Neural crest cell (in vitro differentiated cells): Measurements from ENCODE around the gene MUC2. TPM values are rescaled to one million over a fixed set of nuclear protein-coding genes. Genes with fewer than 3 reads are reported as not detected.

Experiments used
- DNase-seq: peaks from one replicate; pipeline ENCODE4 v3.0.0; 2021; ENCODE audit warnings: low read depth, mixed read lengths, low spot score
- H3K27ac Mint-ChIP-seq: one replicate; pipeline ENCODE4 v1.8.0; 2021; ENCODE audit warnings: mild to moderate bottlenecking, mixed read lengths; ENCODE audit not compliant: unreplicated experiment
- H3K27me3 Mint-ChIP-seq: 2 replicates; pipeline ENCODE4 v1.8.0; 2021; ENCODE audit warnings: low read depth, mild to moderate bottlenecking, mixed read lengths
- H3K36me3 Mint-ChIP-seq: 2 replicates; pipeline ENCODE4 v1.8.0; 2021; ENCODE audit warnings: low read depth, mild to moderate bottlenecking, mixed read lengths
- H3K4me1 Mint-ChIP-seq: 2 replicates; pipeline ENCODE4 v1.8.0; 2021; ENCODE audit warnings: mixed read lengths
- H3K4me3 Mint-ChIP-seq: one replicate; pipeline ENCODE4 v1.8.0; 2021; ENCODE audit warnings: mild to moderate bottlenecking, mixed read lengths
- H3K9me3 Mint-ChIP-seq: 2 replicates; pipeline ENCODE4 v1.8.0; 2021; ENCODE audit warnings: mixed read lengths
- total RNA-seq: library from RNA; stranded (reverse); gene quantifications from 2 replicates; pipeline ENCODE4 v1.2.1, GENCODE V29; 2021
- TF ChIP-seq, protein P1 (sequence below): fragments of 200-600 bp; sonication (generic); conservative IDR thresholded peaks from 2 replicates; pipeline ENCODE4 v1.5.0; 2021; ENCODE audit warnings: antibody characterized with exemption, mild to moderate bottlenecking

MUC2 gene
- total RNA-seq, 1 donor from 2014 or later, result not detected

DNA sequence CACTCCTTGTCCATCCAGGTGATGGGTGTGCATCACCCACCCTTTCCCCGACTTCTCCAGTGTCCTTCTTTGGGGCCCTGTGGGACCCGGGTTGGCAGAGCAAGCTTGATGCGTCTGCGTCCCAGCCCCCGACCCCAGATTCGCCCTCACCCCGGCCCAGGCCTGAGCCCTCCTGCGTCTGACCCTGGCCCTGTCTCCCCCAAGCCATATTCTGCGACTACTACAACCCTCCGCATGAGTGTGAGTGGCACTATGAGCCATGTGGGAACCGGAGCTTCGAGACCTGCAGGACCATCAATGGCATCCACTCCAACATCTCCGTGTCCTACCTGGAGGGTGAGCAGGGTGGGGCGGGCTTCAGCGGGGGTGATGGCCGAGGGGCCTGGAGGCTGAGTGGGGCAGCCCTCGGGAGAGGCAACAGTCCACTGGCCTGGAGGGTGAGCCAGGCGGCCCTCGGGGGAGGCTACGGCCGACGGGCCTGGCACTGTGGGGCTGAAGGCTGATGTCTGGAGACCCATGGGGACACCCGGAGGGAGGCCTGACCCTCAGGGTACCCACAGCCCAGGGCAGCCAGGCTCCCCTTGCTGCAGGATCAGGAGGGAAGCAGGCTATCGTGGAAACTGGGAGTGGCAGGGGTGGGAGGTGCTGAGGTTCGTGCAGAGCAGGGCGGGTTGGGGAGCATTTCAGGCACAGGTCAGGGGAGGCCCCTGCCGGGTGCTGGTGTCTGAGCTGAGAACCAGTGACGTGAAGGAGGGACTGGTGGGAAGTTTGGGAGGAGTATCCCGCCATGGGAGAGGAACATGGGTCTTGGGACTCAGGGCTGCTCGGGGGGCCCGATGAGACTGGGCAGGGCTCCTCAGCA, 15.3 kb downstream of the MUC2 start:
- H3K4me3 Mint-ChIP-seq, result no peak overlapping the region
- peaks cover 8% of the 10 kb centered on the region for H3K9me3 Mint-ChIP-seq
- H3K4me1 Mint-ChIP-seq, result no peaks in the 10 kb centered on the region
- no peak for DNase-seq
- no peaks in the 10 kb centered on the region for H3K36me3 Mint-ChIP-seq
- H3K27me3 Mint-ChIP-seq, result no peaks in the 10 kb centered on the region
- no peak overlapping the region for H3K27ac Mint-ChIP-seq
- TF ChIP-seq, protein P1, sequence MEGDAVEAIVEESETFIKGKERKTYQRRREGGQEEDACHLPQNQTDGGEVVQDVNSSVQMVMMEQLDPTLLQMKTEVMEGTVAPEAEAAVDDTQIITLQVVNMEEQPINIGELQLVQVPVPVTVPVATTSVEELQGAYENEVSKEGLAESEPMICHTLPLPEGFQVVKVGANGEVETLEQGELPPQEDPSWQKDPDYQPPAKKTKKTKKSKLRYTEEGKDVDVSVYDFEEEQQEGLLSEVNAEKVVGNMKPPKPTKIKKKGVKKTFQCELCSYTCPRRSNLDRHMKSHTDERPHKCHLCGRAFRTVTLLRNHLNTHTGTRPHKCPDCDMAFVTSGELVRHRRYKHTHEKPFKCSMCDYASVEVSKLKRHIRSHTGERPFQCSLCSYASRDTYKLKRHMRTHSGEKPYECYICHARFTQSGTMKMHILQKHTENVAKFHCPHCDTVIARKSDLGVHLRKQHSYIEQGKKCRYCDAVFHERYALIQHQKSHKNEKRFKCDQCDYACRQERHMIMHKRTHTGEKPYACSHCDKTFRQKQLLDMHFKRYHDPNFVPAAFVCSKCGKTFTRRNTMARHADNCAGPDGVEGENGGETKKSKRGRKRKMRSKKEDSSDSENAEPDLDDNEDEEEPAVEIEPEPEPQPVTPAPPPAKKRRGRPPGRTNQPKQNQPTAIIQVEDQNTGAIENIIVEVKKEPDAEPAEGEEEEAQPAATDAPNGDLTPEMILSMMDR, result no peak

DNA sequence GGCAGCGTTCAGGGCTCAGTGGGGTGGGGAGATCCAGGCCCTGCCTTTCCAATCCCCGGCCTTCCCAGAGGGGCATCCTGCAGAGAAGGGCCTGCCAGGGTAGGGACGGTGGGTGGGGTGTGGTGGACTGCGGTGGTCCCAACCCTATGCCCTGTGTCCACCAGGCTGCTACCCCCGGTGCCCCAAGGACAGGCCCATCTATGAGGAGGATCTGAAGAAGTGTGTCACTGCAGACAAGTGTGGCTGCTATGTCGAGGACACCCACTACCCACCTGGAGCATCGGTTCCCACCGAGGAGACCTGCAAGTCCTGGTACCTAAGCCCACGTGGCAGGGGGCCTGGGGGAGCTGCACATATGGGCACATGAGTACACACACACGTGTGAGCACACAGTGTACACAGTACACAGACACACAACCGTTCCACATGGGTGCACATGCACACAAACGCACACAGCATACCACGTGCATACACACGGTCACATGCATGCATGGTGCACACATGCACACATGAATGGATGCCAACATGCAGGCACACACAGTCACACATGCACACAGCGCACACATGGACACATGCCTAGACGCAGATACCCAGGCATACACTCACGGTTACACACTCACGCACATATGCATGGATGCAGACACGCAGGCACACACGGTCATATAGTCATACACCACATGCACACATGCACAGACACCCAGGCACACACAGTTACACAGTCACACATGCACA, 16.1 kb downstream of the MUC2 start:
- Mint-ChIP-seq H3K27ac (no peak overlapping the region), H3K4me3 (no peak overlapping the region), H3K27me3 (no peaks in the 10 kb centered on the region), H3K36me3 (no peaks in the 10 kb centered on the region), H3K9me3 (peaks cover 10% of the 10 kb centered on the region), H3K4me1 (no peaks in the 10 kb centered on the region)
- no peak for DNase-seq
- TF ChIP-seq, protein P1, result no peak

GRCh38 chr11:1091332-1092083, 16.8 kb downstream of the MUC2 start:
- DNase-seq, result no peak
- no peak overlapping the region for H3K4me3 Mint-ChIP-seq

GRCh38 chr11:1092145-1092670, 17.5 kb downstream of the MUC2 start:
- Mint-ChIP-seq H3K27ac (no peak overlapping the region), H3K36me3 (no peaks in the 10 kb centered on the region), H3K27me3 (no peaks in the 10 kb centered on the region), H3K4me1 (no peaks in the 10 kb centered on the region), H3K9me3 (peaks cover 10% of the 10 kb centered on the region), H3K4me3 (no peak overlapping the region)
- DNase-seq, result no peak
- TF ChIP-seq, protein P1, result no peak

More at GRCh38 chr11:1091332-1092083, 16.8 kb downstream of the MUC2 start:
- no peaks in the 10 kb centered on the region for H3K4me1 Mint-ChIP-seq
- TF ChIP-seq, protein P1, result no peak
- no peaks in the 10 kb centered on the region for H3K36me3 Mint-ChIP-seq
- no peak overlapping the region for H3K27ac Mint-ChIP-seq
- H3K9me3 Mint-ChIP-seq, result peaks cover 10% of the 10 kb centered on the region
- no peaks in the 10 kb centered on the region for H3K27me3 Mint-ChIP-seq

- Mint-ChIP-seq H3K4me3 (no peak overlapping the region), H3K27me3 (no peaks in the 10 kb centered on the region), H3K27ac (no peak overlapping the region), H3K4me1 (no peaks in the 10 kb centered on the region), H3K36me3 (no peaks in the 10 kb centered on the region), H3K9me3 (peaks cover 10% of the 10 kb centered on the region)
- DNase-seq, result no peak
- TF ChIP-seq, protein P1, result no peak
Observed at GRCh38 chr11:1092919-1093318, 18.2 kb downstream of the MUC2 start.
